GM23338 (cell line): ENCODE results near the gene SLC51B. TPM values are rescaled to one million over a fixed set of nuclear protein-coding genes. Genes with fewer than 3 reads are reported as not detected.

Source experiments
- ATAC-seq: fragments of 200-7000 bp; cut with Tn5 transposase; 3 replicates; pipeline ENCODE4 v1.9.1; 2020
- DNase-seq: peaks from one replicate; pipeline ENCODE4 v3.0.0-alpha.2; 2015; ENCODE audit warnings: low spot score
- H2AFZ ChIP-seq: fragments of 200-600 bp; sonication (generic); 2 replicates; pipeline ENCODE4 v1.8.0; 2016; ENCODE audit warnings: antibody characterized with exemption, mild to moderate bottlenecking, moderate library complexity
- H3F3A ChIP-seq: fragments of 200-600 bp; sonication (generic); replicated peaks from 2 replicates; pipeline ENCODE4 v1.8.0; 2017; ENCODE audit warnings: antibody characterized with exemption, mixed run types, low read depth
- H3K27ac ChIP-seq: fragments of 200-600 bp; sonication (generic); 2 replicates; pipeline ENCODE4 v1.6.1; 2016; ENCODE audit warnings: low read depth
- H3K27me3 ChIP-seq: fragments of 200-600 bp; sonication (generic); 2 replicates; pipeline ENCODE4 v1.8.0; 2016; ENCODE audit warnings: mild to moderate bottlenecking, mixed run types, moderate library complexity; ENCODE audit not compliant: insufficient read depth
- H3K36me3 ChIP-seq: fragments of 200-600 bp; sonication (generic); 2 replicates; pipeline ENCODE4 v1.8.0; 2016; ENCODE audit warnings: mild to moderate bottlenecking; ENCODE audit not compliant: insufficient read depth
- H3K4me1 ChIP-seq: fragments of 200-600 bp; sonication (generic); 2 replicates; pipeline ENCODE4 v1.8.0; 2016; ENCODE audit warnings: mild to moderate bottlenecking, moderate library complexity; ENCODE audit not compliant: insufficient read depth
- H3K4me2 ChIP-seq: fragments of 200-600 bp; sonication (generic); 2 replicates; pipeline ENCODE4 v1.7.1; 2017; ENCODE audit warnings: mixed run types
- H3K4me3 ChIP-seq: fragments of 200-600 bp; sonication (generic); 2 replicates; pipeline ENCODE4 v1.6.1; 2016; ENCODE audit warnings: mixed run types
- H3K79me2 ChIP-seq: fragments of 200-600 bp; sonication (generic); replicated peaks from 2 replicates; pipeline ENCODE4 v1.8.0; 2017; ENCODE audit warnings: mild to moderate bottlenecking; ENCODE audit not compliant: insufficient read depth
- H3K9me2 ChIP-seq: fragments of 200-600 bp; sonication (generic); 2 replicates; pipeline ENCODE4 v1.8.0; 2017; ENCODE audit not compliant: insufficient read depth
- H4K20me1 ChIP-seq: fragments of 200-600 bp; sonication (generic); replicated peaks from 2 replicates; pipeline ENCODE4 v1.8.0; 2017; ENCODE audit warnings: mild to moderate bottlenecking; ENCODE audit not compliant: insufficient read depth
- H3K27ac Mint-ChIP-seq: 2 replicates; pipeline ENCODE4 v1.8.0; 2020; ENCODE audit warnings: inconsistent platforms, mild to moderate bottlenecking, moderate library complexity, mixed read lengths
- H3K27me3 Mint-ChIP-seq: 3 replicates; pipeline ENCODE4 v1.8.0; 2022; ENCODE audit warnings: low read depth, mild to moderate bottlenecking, moderate library complexity, mixed read lengths, inconsistent platforms; ENCODE audit not compliant: insufficient read depth, poor library complexity
- H3K36me3 Mint-ChIP-seq: 3 replicates; pipeline ENCODE4 v1.8.0; 2021; ENCODE audit warnings: low read depth, mild to moderate bottlenecking, inconsistent platforms, moderate library complexity, mixed read lengths
- H3K4me1 Mint-ChIP-seq: 3 replicates; pipeline ENCODE4 v1.8.0; 2020; ENCODE audit warnings: mild to moderate bottlenecking, inconsistent platforms, mixed read lengths
- H3K4me3 Mint-ChIP-seq: 3 replicates; pipeline ENCODE4 v1.8.0; 2021; ENCODE audit warnings: moderate library complexity, mild to moderate bottlenecking, inconsistent platforms, mixed read lengths
- H3K9me3 Mint-ChIP-seq: 3 replicates; pipeline ENCODE4 v1.8.0; 2020; ENCODE audit warnings: moderate library complexity, mild to moderate bottlenecking, inconsistent platforms, mixed read lengths
- CREB1 ChIP-seq: fragments of 250-450 bp; sonication (Bioruptor Pico); IDR thresholded peaks from 2 replicates; pipeline ENCODE4 v1.5.0; 2020; ENCODE audit warnings: low read depth, mild to moderate bottlenecking, moderate library complexity
- CTCF ChIP-seq, 2 experiments: fragments of 200-600 bp in 1 of 2; sonication (generic) in 1 of 2; conservative IDR thresholded peaks; 2 replicates each; pipeline versions ENCODE4 v1.5.1 to v1.6.1; 2016 to 2017; ENCODE audit warnings: antibody characterized with exemption in 2 of 2, low read depth in 2 of 2, mild to moderate bottlenecking in 2 of 2, moderate library complexity in 1 of 2
- EZH2phosphoT487 ChIP-seq: fragments of 200-600 bp; sonication (generic); IDR thresholded peaks from one replicate; pipeline ENCODE4 v1.8.1; 2018; ENCODE audit warnings: antibody characterized with exemption; ENCODE audit not compliant: unreplicated experiment
- NANOG ChIP-seq: IDR thresholded peaks from 2 replicates; pipeline ENCODE4 v1.6.1; 2016; ENCODE audit warnings: antibody characterized with exemption, borderline replicate concordance
- REST ChIP-seq: IDR thresholded peaks from one replicate; pipeline ENCODE4 v1.6.1; 2018; ENCODE audit warnings: antibody characterized with exemption; ENCODE audit not compliant: unreplicated experiment
- STAT1 ChIP-seq: IDR thresholded peaks from one replicate; pipeline ENCODE4 v1.6.1; 2016; ENCODE audit warnings: antibody characterized with exemption; ENCODE audit not compliant: unreplicated experiment
- ZNF331 ChIP-seq: fragments of 250-450 bp; sonication (Bioruptor Pico); IDR thresholded peaks from 2 replicates; pipeline ENCODE4 v1.5.0; 2020; ENCODE audit warnings: low read depth, mild to moderate bottlenecking, moderate library complexity
- polyA plus RNA-seq: library from polyadenylated mRNA; unstranded; fragments of >200 nt; fragmentation: Nextera tagmentation; extraction: Ambion mirVana; gene quantifications from 2 replicates; pipeline ENCODE4 v1.2.1, GENCODE V29; 2016
- total RNA-seq: library from RNA; depleted of rRNA; stranded (reverse); fragments of >200 nt; shearing (Covaris generic); gene quantifications from 2 replicates; pipeline ENCODE4 v1.2.3, GENCODE V29; 2014
- TF ChIP-seq, protein P1 (sequence below): IDR thresholded peaks from 2 replicates; pipeline ENCODE4 v1.6.1; 2016; ENCODE audit warnings: antibody characterized with exemption
- TF ChIP-seq, protein P2 (sequence below): fragments of 250-450 bp; sonication (Bioruptor Pico); IDR thresholded peaks from 2 replicates; pipeline ENCODE4 v1.5.0; 2020; ENCODE audit warnings: mild to moderate bottlenecking, moderate library complexity

The SLC51B gene
- total and polyA plus RNA-seq, 2 experiments from 2014 or later, result not detected

GRCh38 chr15:65077981-65078352 is 32.8 kb downstream of the SLC51B start:
- peaks cover 21% of the 10 kb centered on the region for H3K4me1 ChIP-seq
- DNase-seq (peak; percentile 94), ATAC-seq (peak; percentile 87)
- no peaks in the 10 kb centered on the region for H3K36me3 ChIP-seq
- H2AFZ ChIP-seq, result peak overlapping the region; percentile 99
- peak; percentile 60 to 85 for TF ChIP-seq CTCF (conservative IDR thresholded peaks at IDR 0.05; ENCODE audit: low read depth in 2 of 2)
- TF ChIP-seq CREB1 (CRISPR knock-in tag), result 0 out of 2 replicates have a peak, but pooled peaks have one; percentile 42
- no peak for TF ChIP-seq REST
- TF ChIP-seq STAT1, result no peak
- TF ChIP-seq EZH2phosphoT487, result no peak
- H3K27ac ChIP-seq, result no peak overlapping the region
- Mint-ChIP-seq H3K4me3 (no peak overlapping the region; the same call in 2 of the 3 replicates), H3K27ac (no peak overlapping the region), H3K9me3 (peaks cover 3% of the 10 kb centered on the region), H3K4me1 (peaks cover 32% of the 10 kb centered on the region), H3K27me3 (peaks cover 18% of the 10 kb centered on the region), H3K36me3 (no peaks in the 10 kb centered on the region; the same call in 2 of the 3 replicates)
- H3K79me2 ChIP-seq, result no peaks in the 10 kb centered on the region
- H3F3A ChIP-seq, result peaks cover 17% of the 10 kb centered on the region; the same call in 1 of the 2 replicates
- H3K4me2 ChIP-seq, result peak overlapping the region; percentile 70
- H3K27me3 ChIP-seq, result 0 out of 2 replicates have a peak, but pooled peaks cover 3% of the 10 kb centered on the region
- H4K20me1 ChIP-seq, result no peaks in the 10 kb centered on the region
- no peaks in the 10 kb centered on the region for H3K9me2 ChIP-seq
- no peak overlapping the region for H3K4me3 ChIP-seq

DNA sequence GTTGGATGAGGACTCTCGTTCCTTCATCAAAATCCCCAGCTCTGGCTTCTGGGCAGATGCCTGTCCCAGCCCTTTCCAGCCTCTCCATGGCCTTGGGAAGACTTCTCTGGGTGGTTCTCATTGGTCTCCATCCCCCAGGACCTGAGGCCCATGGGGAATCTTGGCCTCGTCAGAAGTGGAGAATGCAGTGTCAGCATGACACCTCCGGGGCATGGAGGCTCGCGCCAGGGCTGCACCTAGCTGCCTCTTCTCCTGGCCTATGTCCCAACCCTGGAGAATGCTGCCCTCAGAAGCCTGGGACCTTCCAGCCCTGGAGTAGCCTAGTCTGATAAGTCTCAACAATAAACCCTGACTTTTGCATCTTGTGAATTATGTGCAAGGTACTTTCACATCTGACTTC is 34.4 kb downstream of the SLC51B start:
- peaks cover 28% of the 10 kb centered on the region for H3F3A ChIP-seq
- Mint-ChIP-seq H3K27ac (no peak overlapping the region), H3K36me3 (no peaks in the 10 kb centered on the region; the same call in 2 of the 3 replicates), H3K27me3 (peaks cover 20% of the 10 kb centered on the region), H3K4me3 (no peak overlapping the region), H3K4me1 (peaks cover 47% of the 10 kb centered on the region), H3K9me3 (peaks cover 3% of the 10 kb centered on the region)
- H3K79me2 ChIP-seq, result no peaks in the 10 kb centered on the region
- H2AFZ ChIP-seq, result no peak overlapping the region
- H3K4me2 ChIP-seq, result no peak overlapping the region
- H4K20me1 ChIP-seq, result no peaks in the 10 kb centered on the region
- peaks cover 35% of the 10 kb centered on the region for H3K4me1 ChIP-seq
- 0 out of 2 replicates have a peak, but pooled peaks cover 3% of the 10 kb centered on the region for H3K27me3 ChIP-seq
- H3K4me3 ChIP-seq, result no peak overlapping the region
- no peaks in the 10 kb centered on the region for H3K9me2 ChIP-seq
- no peaks in the 10 kb centered on the region for H3K36me3 ChIP-seq
- H3K27ac ChIP-seq, result no peak overlapping the region
- DNase-seq (no peak), ATAC-seq (no peak)
- TF ChIP-seq, protein P1, sequence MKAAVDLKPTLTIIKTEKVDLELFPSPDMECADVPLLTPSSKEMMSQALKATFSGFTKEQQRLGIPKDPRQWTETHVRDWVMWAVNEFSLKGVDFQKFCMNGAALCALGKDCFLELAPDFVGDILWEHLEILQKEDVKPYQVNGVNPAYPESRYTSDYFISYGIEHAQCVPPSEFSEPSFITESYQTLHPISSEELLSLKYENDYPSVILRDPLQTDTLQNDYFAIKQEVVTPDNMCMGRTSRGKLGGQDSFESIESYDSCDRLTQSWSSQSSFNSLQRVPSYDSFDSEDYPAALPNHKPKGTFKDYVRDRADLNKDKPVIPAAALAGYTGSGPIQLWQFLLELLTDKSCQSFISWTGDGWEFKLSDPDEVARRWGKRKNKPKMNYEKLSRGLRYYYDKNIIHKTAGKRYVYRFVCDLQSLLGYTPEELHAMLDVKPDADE, result no peak
- TF ChIP-seq NANOG (no peak), STAT1 (no peak), EZH2phosphoT487 (no peak), ZNF331 (CRISPR knock-in tag) (no peak)
- TF ChIP-seq, protein P2, sequence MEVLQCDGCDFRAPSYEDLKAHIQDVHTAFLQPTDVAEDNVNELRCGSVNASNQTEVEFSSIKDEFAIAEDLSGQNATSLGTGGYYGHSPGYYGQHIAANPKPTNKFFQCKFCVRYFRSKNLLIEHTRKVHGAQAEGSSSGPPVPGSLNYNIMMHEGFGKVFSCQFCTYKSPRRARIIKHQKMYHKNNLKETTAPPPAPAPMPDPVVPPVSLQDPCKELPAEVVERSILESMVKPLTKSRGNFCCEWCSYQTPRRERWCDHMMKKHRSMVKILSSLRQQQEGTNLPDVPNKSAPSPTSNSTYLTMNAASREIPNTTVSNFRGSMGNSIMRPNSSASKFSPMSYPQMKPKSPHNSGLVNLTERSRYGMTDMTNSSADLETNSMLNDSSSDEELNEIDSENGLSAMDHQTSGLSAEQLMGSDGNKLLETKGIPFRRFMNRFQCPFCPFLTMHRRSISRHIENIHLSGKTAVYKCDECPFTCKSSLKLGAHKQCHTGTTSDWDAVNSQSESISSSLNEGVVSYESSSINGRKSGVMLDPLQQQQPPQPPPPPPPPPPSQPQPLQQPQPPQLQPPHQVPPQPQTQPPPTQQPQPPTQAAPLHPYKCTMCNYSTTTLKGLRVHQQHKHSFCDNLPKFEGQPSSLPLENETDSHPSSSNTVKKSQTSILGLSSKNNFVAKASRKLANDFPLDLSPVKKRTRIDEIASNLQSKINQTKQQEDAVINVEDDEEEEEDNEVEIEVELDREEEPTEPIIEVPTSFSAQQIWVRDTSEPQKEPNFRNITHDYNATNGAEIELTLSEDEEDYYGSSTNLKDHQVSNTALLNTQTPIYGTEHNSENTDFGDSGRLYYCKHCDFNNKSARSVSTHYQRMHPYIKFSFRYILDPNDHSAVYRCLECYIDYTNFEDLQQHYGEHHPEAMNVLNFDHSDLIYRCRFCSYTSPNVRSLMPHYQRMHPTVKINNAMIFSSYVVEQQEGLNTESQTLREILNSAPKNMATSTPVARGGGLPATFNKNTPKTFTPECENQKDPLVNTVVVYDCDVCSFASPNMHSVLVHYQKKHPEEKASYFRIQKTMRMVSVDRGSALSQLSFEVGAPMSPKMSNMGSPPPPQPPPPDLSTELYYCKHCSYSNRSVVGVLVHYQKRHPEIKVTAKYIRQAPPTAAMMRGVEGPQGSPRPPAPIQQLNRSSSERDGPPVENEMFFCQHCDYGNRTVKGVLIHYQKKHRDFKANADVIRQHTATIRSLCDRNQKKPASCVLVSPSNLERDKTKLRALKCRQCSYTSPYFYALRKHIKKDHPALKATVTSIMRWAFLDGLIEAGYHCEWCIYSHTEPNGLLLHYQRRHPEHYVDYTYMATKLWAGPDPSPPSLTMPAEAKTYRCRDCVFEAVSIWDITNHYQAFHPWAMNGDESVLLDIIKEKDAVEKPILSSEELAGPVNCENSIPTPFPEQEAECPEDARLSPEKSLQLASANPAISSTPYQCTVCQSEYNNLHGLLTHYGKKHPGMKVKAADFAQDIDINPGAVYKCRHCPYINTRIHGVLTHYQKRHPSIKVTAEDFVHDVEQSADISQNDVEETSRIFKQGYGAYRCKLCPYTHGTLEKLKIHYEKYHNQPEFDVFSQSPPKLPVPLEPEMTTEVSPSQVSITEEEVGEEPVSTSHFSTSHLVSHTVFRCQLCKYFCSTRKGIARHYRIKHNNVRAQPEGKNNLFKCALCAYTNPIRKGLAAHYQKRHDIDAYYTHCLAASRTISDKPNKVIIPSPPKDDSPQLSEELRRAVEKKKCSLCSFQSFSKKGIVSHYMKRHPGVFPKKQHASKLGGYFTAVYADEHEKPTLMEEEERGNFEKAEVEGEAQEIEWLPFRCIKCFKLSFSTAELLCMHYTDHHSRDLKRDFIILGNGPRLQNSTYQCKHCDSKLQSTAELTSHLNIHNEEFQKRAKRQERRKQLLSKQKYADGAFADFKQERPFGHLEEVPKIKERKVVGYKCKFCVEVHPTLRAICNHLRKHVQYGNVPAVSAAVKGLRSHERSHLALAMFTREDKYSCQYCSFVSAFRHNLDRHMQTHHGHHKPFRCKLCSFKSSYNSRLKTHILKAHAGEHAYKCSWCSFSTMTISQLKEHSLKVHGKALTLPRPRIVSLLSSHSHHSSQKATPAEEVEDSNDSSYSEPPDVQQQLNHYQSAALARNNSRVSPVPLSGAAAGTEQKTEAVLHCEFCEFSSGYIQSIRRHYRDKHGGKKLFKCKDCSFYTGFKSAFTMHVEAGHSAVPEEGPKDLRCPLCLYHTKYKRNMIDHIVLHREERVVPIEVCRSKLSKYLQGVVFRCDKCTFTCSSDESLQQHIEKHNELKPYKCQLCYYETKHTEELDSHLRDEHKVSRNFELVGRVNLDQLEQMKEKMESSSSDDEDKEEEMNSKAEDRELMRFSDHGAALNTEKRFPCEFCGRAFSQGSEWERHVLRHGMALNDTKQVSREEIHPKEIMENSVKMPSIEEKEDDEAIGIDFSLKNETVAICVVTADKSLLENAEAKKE (CRISPR knock-in tag), result no peak
